Colonic mucosa (tissue), 4 donors: ENCODE measurements around the gene EEF2K. TPM values are rescaled to one million over a fixed set of nuclear protein-coding genes. Genes with fewer than 3 reads are reported as not detected.

Experiments used
- DNase-seq: peaks from one replicate; pipeline ENCODE4 v3.0.0-alpha.2; 2020
- H3K27ac ChIP-seq: fragments of 200-600 bp; one replicate; pipeline ENCODE4 v1.8.0; 2021
- H3K27me3 ChIP-seq: fragments of 200-600 bp; one replicate; pipeline ENCODE4 v1.8.0; 2021
- H3K36me3 ChIP-seq: fragments of 200-600 bp; one replicate; pipeline ENCODE4 v1.8.0; 2021
- H3K4me1 ChIP-seq: fragments of 200-600 bp; one replicate; pipeline ENCODE4 v1.8.0; 2021; ENCODE audit warnings: mild to moderate bottlenecking
- H3K4me3 ChIP-seq: fragments of 200-600 bp; one replicate; pipeline ENCODE4 v1.8.0; 2021
- H3K9ac ChIP-seq, 2 donors: one replicate each; pipeline ENCODE4 v1.7.0; 2013; ENCODE audit warnings: control low read depth in 2 of 2, low read depth in 2 of 2, low read length in 2 of 2
- H3K9me3 ChIP-seq: fragments of 200-600 bp; one replicate; pipeline ENCODE4 v1.8.0; 2021
- intact Hi-C: fragments of 100-400 bp; cut with DNase I; formaldehyde crosslinking; loops from one replicate; pipeline ENCODE4 v1.14.1; 2022
- total RNA-seq, 2 donors: library from RNA; stranded (reverse); fragmentation: NEBNext Ultra II Directional in 1 of 2; extraction: Animal tissue kit (Norgen Biotek cat#: 25700) in 1 of 2; gene quantifications; one replicate each; pipeline ENCODE4 v1.2.1, GENCODE V29; 2021
- TF ChIP-seq, protein P1 (sequence below): fragments of 200-600 bp; IDR thresholded peaks from one replicate; pipeline ENCODE4 v1.8.0; 2022; ENCODE audit warnings: antibody characterized with exemption, mild to moderate bottlenecking
- donor health status: healthy.
- donor health status: DM: no; HTN: no; CAD: no.
- donor health status: DM: no; HTN: no; CAD: no.

The EEF2K gene
- total RNA-seq, 2 donors from 2014 or later: 25.8 to 53.4 TPM

DNA sequence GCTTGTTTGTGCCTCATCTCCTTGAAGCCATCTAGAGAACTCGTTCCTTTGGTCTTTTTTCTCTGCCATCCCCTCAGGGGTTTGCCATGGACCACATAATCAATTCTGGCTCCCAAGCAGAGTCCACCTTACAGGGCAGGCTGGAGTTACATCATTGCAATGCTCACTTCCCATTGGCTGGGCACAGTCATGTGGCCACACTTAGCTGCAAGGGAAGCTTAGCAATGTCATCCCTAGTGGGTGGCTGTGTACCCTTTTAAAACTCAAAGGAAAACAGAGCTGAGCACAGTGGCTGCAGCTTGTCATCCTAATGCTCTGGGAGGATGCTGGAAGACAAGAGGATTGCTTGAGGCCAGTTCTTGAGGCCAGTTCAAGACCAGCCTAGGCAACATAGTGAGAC lies 49.3 kb downstream of the EEF2K start:
- no peak for DNase-seq
- Histone ChIP-seq H3K27ac (no peak overlapping the region), H3K27me3 (no peaks in the 10 kb centered on the region), H3K36me3 (peaks cover 20% of the 10 kb centered on the region), H3K9ac (no peak overlapping the region), H3K9me3 (no peaks in the 10 kb centered on the region), H3K4me1 (no peaks in the 10 kb centered on the region), H3K4me3 (no peak overlapping the region)
- intact Hi-C loops: no loop called here
- TF ChIP-seq, protein P1, sequence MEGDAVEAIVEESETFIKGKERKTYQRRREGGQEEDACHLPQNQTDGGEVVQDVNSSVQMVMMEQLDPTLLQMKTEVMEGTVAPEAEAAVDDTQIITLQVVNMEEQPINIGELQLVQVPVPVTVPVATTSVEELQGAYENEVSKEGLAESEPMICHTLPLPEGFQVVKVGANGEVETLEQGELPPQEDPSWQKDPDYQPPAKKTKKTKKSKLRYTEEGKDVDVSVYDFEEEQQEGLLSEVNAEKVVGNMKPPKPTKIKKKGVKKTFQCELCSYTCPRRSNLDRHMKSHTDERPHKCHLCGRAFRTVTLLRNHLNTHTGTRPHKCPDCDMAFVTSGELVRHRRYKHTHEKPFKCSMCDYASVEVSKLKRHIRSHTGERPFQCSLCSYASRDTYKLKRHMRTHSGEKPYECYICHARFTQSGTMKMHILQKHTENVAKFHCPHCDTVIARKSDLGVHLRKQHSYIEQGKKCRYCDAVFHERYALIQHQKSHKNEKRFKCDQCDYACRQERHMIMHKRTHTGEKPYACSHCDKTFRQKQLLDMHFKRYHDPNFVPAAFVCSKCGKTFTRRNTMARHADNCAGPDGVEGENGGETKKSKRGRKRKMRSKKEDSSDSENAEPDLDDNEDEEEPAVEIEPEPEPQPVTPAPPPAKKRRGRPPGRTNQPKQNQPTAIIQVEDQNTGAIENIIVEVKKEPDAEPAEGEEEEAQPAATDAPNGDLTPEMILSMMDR: no peak

DNA sequence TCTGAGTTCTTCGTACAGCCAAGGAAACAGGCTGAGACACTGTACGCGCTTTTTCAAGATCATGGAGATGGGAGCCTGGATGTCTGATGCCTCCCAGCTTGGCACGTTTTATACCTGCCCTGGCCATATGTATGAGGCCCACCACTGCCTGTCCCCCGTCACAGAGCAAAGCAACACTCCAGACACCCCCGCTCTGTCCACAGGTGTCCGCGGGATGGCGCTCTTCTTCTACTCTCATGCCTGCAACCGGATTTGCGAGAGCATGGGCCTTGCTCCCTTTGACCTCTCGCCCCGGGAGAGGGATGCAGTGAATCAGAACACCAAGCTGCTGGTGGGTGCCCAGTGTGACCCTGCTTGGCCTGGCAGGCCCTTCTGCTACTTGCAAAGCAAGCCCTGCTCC lies 51.4 kb downstream of the EEF2K start:
- intact Hi-C loops: no loop called here
- no peak for DNase-seq
- H3K36me3 ChIP-seq: peaks cover 24% of the 10 kb centered on the region
- no peak overlapping the region for H3K4me3 ChIP-seq
- no peaks in the 10 kb centered on the region for H3K9me3 ChIP-seq
- H3K27me3 ChIP-seq: no peaks in the 10 kb centered on the region
- no peak overlapping the region for H3K9ac ChIP-seq
- TF ChIP-seq, protein P1: no peak
- no peaks in the 10 kb centered on the region for H3K4me1 ChIP-seq
- H3K27ac ChIP-seq: no peak overlapping the region

- no peaks in the 10 kb centered on the region for H3K27me3 ChIP-seq
- no peak overlapping the region for H3K27ac ChIP-seq
- no peaks in the 10 kb centered on the region for H3K4me1 ChIP-seq
- intact Hi-C loops: no loop called here
- TF ChIP-seq, protein P1: no peak
- H3K36me3 ChIP-seq: peaks cover 24% of the 10 kb centered on the region
- H3K9me3 ChIP-seq: no peaks in the 10 kb centered on the region
- H3K9ac ChIP-seq: no peak overlapping the region
- no peak overlapping the region for H3K4me3 ChIP-seq
- no peak for DNase-seq
Observed at GRCh38 chr16:22260490-22260889, 54.4 kb downstream of the EEF2K start.

GRCh38 chr16:22262460-22262859 lies 56.4 kb downstream of the EEF2K start:
- Histone ChIP-seq H3K4me3 (no peak overlapping the region), H3K4me1 (no peaks in the 10 kb centered on the region), H3K27me3 (no peaks in the 10 kb centered on the region), H3K36me3 (peaks cover 14% of the 10 kb centered on the region), H3K9me3 (no peaks in the 10 kb centered on the region), H3K9ac (no peak overlapping the region), H3K27ac (no peak overlapping the region)
- TF ChIP-seq, protein P1: no peak
- DNase-seq: no peak
- intact Hi-C loops: no loop called here

DNA sequence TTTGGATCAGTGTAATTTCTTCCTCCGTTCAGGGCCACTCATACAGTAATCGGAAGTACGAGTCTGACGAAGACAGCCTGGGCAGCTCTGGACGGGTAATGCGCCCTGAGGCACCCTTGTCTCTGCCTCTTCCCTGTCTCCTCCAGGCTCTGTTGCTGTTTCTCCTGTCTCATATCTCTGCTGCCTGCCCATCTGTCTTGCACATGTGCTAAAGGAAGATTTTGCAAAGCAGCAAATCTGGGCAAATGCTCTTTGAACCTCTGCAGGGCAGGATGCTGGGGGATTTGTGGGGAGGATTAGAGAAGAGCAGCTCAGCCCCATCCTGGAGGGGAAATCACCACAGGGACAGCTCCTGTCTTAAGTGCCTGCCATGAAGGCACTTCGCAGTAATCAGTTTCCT lies 58.7 kb downstream of the EEF2K start:
- Histone ChIP-seq H3K36me3 (peaks cover 4% of the 10 kb centered on the region), H3K9ac (no peak overlapping the region)

More for the DNA sequence above, 58.7 kb downstream of the EEF2K start:
- no peak overlapping the region for H3K27ac ChIP-seq
- H3K4me1 ChIP-seq: no peaks in the 10 kb centered on the region
- intact Hi-C loops: no loop called here
- TF ChIP-seq, protein P1: no peak
- H3K27me3 ChIP-seq: no peaks in the 10 kb centered on the region
- H3K4me3 ChIP-seq: no peak overlapping the region
- no peaks in the 10 kb centered on the region for H3K9me3 ChIP-seq
- no peak for DNase-seq
